WI38 (cell line): ENCODE results near the gene TMED8.

Experiments
- H3K4me3 ChIP-seq: 2 replicates; pipeline ENCODE4 v1.5.1; 2011; ENCODE audit warnings: low read depth, mild to moderate bottlenecking, control low read depth, low read length
- CTCF ChIP-seq: IDR thresholded peaks from 2 replicates; pipeline ENCODE4 v1.5.1; 2012; ENCODE audit warnings: low read depth, mild to moderate bottlenecking, control low read depth, low read length

The TMED8 gene

GRCh38 chr14:77409131-77409533 is 32.2 kb upstream of the TMED8 start:
- no peak overlapping the region for H3K4me3 ChIP-seq
- TF ChIP-seq CTCF: no peak

- no peak overlapping the region for H3K4me3 ChIP-seq
- TF ChIP-seq CTCF: no peak
Observed at GRCh38 chr14:77407158-77407557, 30.3 kb upstream of the TMED8 start.

- H3K4me3 ChIP-seq: no peak overlapping the region
- TF ChIP-seq CTCF: no peak
Observed at GRCh38 chr14:77406718-77407117, 29.8 kb upstream of the TMED8 start.

- TF ChIP-seq CTCF: no peak
- no peak overlapping the region for H3K4me3 ChIP-seq
Observed at GRCh38 chr14:77406086-77406485, 29.2 kb upstream of the TMED8 start.

GRCh38 chr14:77403768-77404167 is 26.9 kb upstream of the TMED8 start:
- TF ChIP-seq CTCF: no peak

GRCh38 chr14:77400216-77400615 is 23.3 kb upstream of the TMED8 start:
- no peak overlapping the region for H3K4me3 ChIP-seq
- TF ChIP-seq CTCF: no peak

More at GRCh38 chr14:77403768-77404167, 26.9 kb upstream of the TMED8 start:
- no peak overlapping the region for H3K4me3 ChIP-seq

- no peak overlapping the region for H3K4me3 ChIP-seq
- no peak for TF ChIP-seq CTCF
Observed at GRCh38 chr14:77390188-77390587, 13.3 kb upstream of the TMED8 start.
